ENCODE measurements around the gene CTNNA3. TPM values are rescaled to one million over a fixed set of nuclear protein-coding genes. Genes with fewer than 3 reads are reported as not detected.

The CTNNA3 gene
- total RNA-seq, 1 donor from 2014 or later: 0.92 TPM

GRCh38 chr10:66931949-66932343, 764.0 kb downstream of the CTNNA3 start:
- H3K27ac Mint-ChIP-seq (ENCODE audit: unreplicated experiment): no peak overlapping the region
- no peaks in the 10 kb centered on the region for H3K9me3 Mint-ChIP-seq (ENCODE audit: low read depth)
- peaks cover 4% of the 10 kb centered on the region for H3K4me1 Mint-ChIP-seq (ENCODE audit: low read depth)
- H3K27me3 Mint-ChIP-seq (ENCODE audit: low read depth): peaks cover 43% of the 10 kb centered on the region
- TF ChIP-seq CTCF (IDR thresholded peaks at IDR 0.05): no peak
- no peak for DNase-seq (ENCODE audit: low spot score)
- H3K36me3 Mint-ChIP-seq (ENCODE audit: low read depth): no peaks in the 10 kb centered on the region
- no peak overlapping the region for H3K4me3 Mint-ChIP-seq (ENCODE audit: unreplicated experiment)

- H3K27ac Mint-ChIP-seq (ENCODE audit: unreplicated experiment): no peak overlapping the region
- H3K36me3 Mint-ChIP-seq (ENCODE audit: low read depth): no peaks in the 10 kb centered on the region
- H3K9me3 Mint-ChIP-seq (ENCODE audit: low read depth): no peaks in the 10 kb centered on the region
- no peak for DNase-seq (ENCODE audit: low spot score)
- peaks cover 44% of the 10 kb centered on the region for H3K27me3 Mint-ChIP-seq (ENCODE audit: low read depth)
- H3K4me3 Mint-ChIP-seq (ENCODE audit: unreplicated experiment): no peak overlapping the region
- peaks cover 4% of the 10 kb centered on the region for H3K4me1 Mint-ChIP-seq (ENCODE audit: low read depth)
- peak; percentile 100 for TF ChIP-seq CTCF (IDR thresholded peaks at IDR 0.05)
Observed at GRCh38 chr10:66931340-66931948, 764.6 kb downstream of the CTNNA3 start.

- DNase-seq (ENCODE audit: low spot score): no peak
- peaks cover 42% of the 10 kb centered on the region for H3K27me3 Mint-ChIP-seq (ENCODE audit: low read depth)
- H3K36me3 Mint-ChIP-seq (ENCODE audit: low read depth): no peaks in the 10 kb centered on the region
- no peak for TF ChIP-seq CTCF (IDR thresholded peaks at IDR 0.05)
- no peak overlapping the region for H3K27ac Mint-ChIP-seq (ENCODE audit: unreplicated experiment)
- H3K4me3 Mint-ChIP-seq (ENCODE audit: unreplicated experiment): no peak overlapping the region
- H3K9me3 Mint-ChIP-seq (ENCODE audit: low read depth): no peaks in the 10 kb centered on the region
- peaks cover 17% of the 10 kb centered on the region for H3K4me1 Mint-ChIP-seq (ENCODE audit: low read depth)
Observed at GRCh38 chr10:66929375-66929774, 766.6 kb downstream of the CTNNA3 start.

- Mint-ChIP-seq H3K27me3 (ENCODE audit: low read depth) (peaks cover 38% of the 10 kb centered on the region), H3K4me1 (ENCODE audit: low read depth) (peaks cover 17% of the 10 kb centered on the region), H3K36me3 (ENCODE audit: low read depth) (no peaks in the 10 kb centered on the region), H3K27ac (ENCODE audit: unreplicated experiment) (no peak overlapping the region), H3K4me3 (ENCODE audit: unreplicated experiment) (no peak overlapping the region), H3K9me3 (ENCODE audit: low read depth) (no peaks in the 10 kb centered on the region)
- TF ChIP-seq CTCF (IDR thresholded peaks at IDR 0.05): no peak
- no peak for DNase-seq (ENCODE audit: low spot score)
Observed at GRCh38 chr10:66928776-66929175, 767.2 kb downstream of the CTNNA3 start.

- DNase-seq (ENCODE audit: low spot score): no peak
- Mint-ChIP-seq H3K4me1 (ENCODE audit: low read depth) (peaks cover 17% of the 10 kb centered on the region), H3K27me3 (ENCODE audit: low read depth) (peaks cover 36% of the 10 kb centered on the region), H3K36me3 (ENCODE audit: low read depth) (no peaks in the 10 kb centered on the region), H3K9me3 (ENCODE audit: low read depth) (no peaks in the 10 kb centered on the region), H3K4me3 (ENCODE audit: unreplicated experiment) (peak overlapping the region; percentile 69), H3K27ac (ENCODE audit: unreplicated experiment) (no peak overlapping the region)
- peak; percentile 15 for TF ChIP-seq CTCF (IDR thresholded peaks at IDR 0.05)
Observed at GRCh38 chr10:66927971-66928770, 767.8 kb downstream of the CTNNA3 start.
